ENCODE data around the gene STRA6. TPM values are rescaled to one million over a fixed set of nuclear protein-coding genes. Genes with fewer than 3 reads are reported as not detected.

The STRA6 gene
- total RNA-seq, 6 experiments from 2014 or later = 0.12 TPM; not detected in 5

DNA sequence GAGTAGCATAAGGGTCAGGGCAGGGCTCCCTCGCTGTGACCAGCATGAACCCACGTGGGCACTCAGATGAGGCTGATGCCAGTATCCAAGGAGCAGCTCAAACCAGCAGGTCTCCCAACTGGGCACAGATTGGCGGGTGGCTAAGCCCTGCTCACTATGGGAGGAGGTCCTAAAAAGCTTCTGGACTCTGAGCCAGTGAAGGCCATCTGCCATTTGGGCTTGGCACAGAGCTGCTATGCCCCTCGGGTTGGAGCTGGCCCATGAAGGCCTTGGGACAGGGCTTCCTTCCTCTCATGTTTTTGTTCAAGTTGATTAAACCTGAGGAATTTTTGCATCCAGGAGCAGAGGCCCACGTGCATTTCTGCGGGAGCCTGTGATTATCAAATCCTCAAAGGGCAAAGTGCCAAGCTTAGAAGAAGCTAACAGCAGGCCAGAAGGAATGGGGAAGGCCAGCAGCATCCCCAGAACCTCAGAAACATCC, 4.3 kb upstream of the STRA6 start:
- H3K27me3 ChIP-seq = no peaks in the 10 kb centered on the region
- H3K9me3 ChIP-seq = no peaks in the 10 kb centered on the region
- no peak overlapping the region for H3K27ac ChIP-seq
- 54% methylated on average over 3 of the region's 6 CpGs for WGBS (ENCODE audit: insufficient coverage, low coverage, low lambda C conversion rate, missing lambda C conversion rate)
- no peaks in the 10 kb centered on the region for H3K4me1 ChIP-seq
- intact Hi-C loops (cut with DNase I) = no loop called here
- H3K36me3 ChIP-seq = no peaks in the 10 kb centered on the region
- DNase-seq (no peak), ATAC-seq (no peak)
- H3K4me3 ChIP-seq = no peak overlapping the region
- TF ChIP-seq, protein P1, sequence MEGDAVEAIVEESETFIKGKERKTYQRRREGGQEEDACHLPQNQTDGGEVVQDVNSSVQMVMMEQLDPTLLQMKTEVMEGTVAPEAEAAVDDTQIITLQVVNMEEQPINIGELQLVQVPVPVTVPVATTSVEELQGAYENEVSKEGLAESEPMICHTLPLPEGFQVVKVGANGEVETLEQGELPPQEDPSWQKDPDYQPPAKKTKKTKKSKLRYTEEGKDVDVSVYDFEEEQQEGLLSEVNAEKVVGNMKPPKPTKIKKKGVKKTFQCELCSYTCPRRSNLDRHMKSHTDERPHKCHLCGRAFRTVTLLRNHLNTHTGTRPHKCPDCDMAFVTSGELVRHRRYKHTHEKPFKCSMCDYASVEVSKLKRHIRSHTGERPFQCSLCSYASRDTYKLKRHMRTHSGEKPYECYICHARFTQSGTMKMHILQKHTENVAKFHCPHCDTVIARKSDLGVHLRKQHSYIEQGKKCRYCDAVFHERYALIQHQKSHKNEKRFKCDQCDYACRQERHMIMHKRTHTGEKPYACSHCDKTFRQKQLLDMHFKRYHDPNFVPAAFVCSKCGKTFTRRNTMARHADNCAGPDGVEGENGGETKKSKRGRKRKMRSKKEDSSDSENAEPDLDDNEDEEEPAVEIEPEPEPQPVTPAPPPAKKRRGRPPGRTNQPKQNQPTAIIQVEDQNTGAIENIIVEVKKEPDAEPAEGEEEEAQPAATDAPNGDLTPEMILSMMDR (IDR thresholded peaks at IDR 0.05) = no peak
- no peak for TF ChIP-seq POLR2A (IDR thresholded peaks at IDR 0.05)

DNA sequence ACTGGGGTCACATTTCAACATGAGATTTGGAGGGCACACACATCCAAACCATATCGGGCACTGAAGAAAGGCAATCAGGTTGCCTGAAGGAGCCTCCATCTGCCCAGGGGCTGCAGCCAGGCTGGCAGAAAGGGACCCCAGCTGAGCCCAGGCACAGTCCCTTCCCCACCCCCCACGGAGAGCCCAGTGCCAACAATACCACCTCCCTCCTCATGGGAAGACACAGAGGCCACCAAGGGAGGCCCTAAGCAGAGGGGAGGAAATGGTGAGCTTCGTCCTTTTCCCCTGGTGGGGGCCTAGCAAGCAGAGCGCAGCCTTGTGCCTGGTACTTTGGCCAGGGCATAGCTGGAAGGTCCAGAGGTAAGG, 3.0 kb upstream of the STRA6 start:
- TF ChIP-seq POLR2A (IDR thresholded peaks at IDR 0.05) = no peak
- TF ChIP-seq, protein P1 (IDR thresholded peaks at IDR 0.05) = no peak
- no peak for ATAC-seq
- Histone ChIP-seq H3K27ac (no peak overlapping the region), H3K9me3 (no peaks in the 10 kb centered on the region), H3K27me3 (no peaks in the 10 kb centered on the region), H3K36me3 (no peaks in the 10 kb centered on the region), H3K4me1 (no peaks in the 10 kb centered on the region), H3K4me3 (no peak overlapping the region)
- no peak for DNase-seq
- intact Hi-C loops (cut with DNase I) = no loop called here
- no CpG with 5 or more reads among the region's 4 CpGs for WGBS (ENCODE audit: insufficient coverage, low coverage, low lambda C conversion rate, missing lambda C conversion rate)

DNA sequence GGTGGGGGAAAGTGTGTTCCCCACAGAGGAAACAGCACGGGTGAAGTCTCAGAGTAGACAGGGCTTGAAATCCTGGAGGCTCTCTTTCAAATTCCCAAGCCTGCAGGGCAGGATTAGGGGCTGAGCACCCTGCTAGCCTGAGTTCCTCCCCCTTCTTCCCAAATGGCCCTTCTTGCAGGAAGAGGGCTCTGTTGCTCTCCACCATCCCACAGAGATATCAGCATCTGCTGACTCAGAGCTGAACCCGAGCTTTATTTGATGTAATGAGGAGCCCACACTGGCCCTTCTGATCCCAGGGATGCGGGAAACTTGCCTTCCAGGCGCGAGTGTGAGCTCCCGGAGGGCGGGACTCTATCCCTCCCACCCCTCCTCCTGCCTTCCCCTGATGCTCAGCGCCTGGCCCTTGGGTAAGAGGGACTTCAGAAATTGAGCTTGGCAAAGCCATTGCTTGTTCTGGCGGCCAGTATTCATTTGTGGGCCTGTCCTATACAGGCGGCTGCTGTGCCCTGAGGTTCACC, 1.4 kb upstream of the STRA6 start:
- DNase-seq (no peak), ATAC-seq (no peak)
- intact Hi-C loops (cut with DNase I) = no loop called here
- Histone ChIP-seq H3K4me1 (peaks cover 0 to 3% (median 0%) of the 10 kb centered on the region in 4 donors), H3K27me3 (no peaks in the 10 kb centered on the region), H3K9me3 (no peaks in the 10 kb centered on the region), H3K4me3 (no peak overlapping the region), H3K36me3 (no peaks in the 10 kb centered on the region), H3K27ac (no peak overlapping the region)
- 43% methylated on average over 3 of the region's 10 CpGs for WGBS (ENCODE audit: insufficient coverage, low coverage, low lambda C conversion rate, missing lambda C conversion rate)
- no peak for TF ChIP-seq POLR2A (IDR thresholded peaks at IDR 0.05)
- TF ChIP-seq, protein P1 (IDR thresholded peaks at IDR 0.05) = no peak

DNA sequence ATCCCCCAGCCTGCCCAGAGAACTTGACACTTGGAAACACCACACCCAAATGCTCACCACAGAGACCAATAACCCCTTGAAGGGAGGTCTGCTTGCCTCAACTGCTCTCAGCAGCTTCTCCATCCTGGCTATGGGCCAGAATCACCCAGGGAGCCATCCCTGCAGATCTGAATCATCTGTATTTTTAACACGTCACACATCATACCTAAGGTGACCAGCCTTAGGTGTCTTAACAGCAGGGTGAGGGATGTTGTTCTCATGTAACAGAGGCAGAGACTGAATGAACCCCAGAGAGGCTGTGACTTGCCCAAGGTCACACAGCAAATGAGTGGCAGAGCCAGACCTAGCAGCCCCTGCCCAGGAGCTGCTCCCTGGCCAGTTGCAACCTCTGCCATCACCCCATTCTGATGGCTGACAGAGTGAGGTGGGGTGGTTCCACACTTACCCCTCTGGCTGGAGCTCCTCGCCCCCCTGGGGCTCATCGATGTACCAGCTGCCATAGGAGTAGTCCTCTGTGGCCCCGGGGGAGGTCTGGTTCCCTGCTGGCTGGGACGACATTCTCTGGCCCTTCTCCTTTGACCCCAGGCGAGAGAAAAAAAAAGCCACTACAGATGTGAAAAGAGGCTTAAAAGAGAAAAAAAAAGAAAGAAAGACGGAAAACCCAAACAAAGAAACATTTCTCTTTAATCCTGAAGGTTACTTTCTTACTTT, 722 bp downstream of the STRA6 start:
- WGBS (ENCODE audit: insufficient coverage, low coverage, low lambda C conversion rate, missing lambda C conversion rate) = 31% methylated on average over 6 of the region's 7 CpGs
- no peak for DNase-seq
- TF ChIP-seq, protein P1 (IDR thresholded peaks at IDR 0.05) = no peak
- no peak for TF ChIP-seq POLR2A (IDR thresholded peaks at IDR 0.05)
- ATAC-seq = no peak
- H3K36me3 ChIP-seq = no peaks in the 10 kb centered on the region
- H3K27me3 ChIP-seq = no peaks in the 10 kb centered on the region
- H3K27ac ChIP-seq = no peak overlapping the region
- intact Hi-C loops (cut with DNase I) = no loop called here
- H3K4me1 ChIP-seq = peaks cover 0 to 3% (median 0%) of the 10 kb centered on the region in 4 donors
- H3K4me3 ChIP-seq = no peak overlapping the region
- H3K9me3 ChIP-seq = no peaks in the 10 kb centered on the region
